Hematopoietic multipotent progenitor cell (in vitro differentiated cells): ENCODE results near the gene P2RX6. TPM values are rescaled to one million over a fixed set of nuclear protein-coding genes. Genes with fewer than 3 reads are reported as not detected.
A peak's percentile ranks its signal among the peaks of the same experiment; 100 is the strongest.

Experiments used
- DNase-seq, 3 donors: peaks; one replicate each; pipeline ENCODE4 v3.0.0-alpha.2; 2011 to 2015; ENCODE audit warnings: low read depth in 2 of 3, low spot score in 2 of 3
- total RNA-seq: library from RNA; depleted of rRNA; stranded (reverse); fragments of >200 nt; gene quantifications from one replicate; pipeline ENCODE4 v1.2.3, GENCODE V29; 2012

P2RX6 gene
- total RNA-seq, 1 donor: 0.54 TPM

GRCh38 chr22:21010426-21011113, 4.4 kb upstream of the P2RX6 start:
- DNase-seq: no peak

- DNase-seq: no peak
Observed at GRCh38 chr22:21012446-21013407, 2.2 kb upstream of the P2RX6 start.

- DNase-seq: no peak
Observed at GRCh38 chr22:21013657-21014201, 1.2 kb upstream of the P2RX6 start.

- peak; percentile 64 to 92 (median 90) for DNase-seq
Observed at GRCh38 chr22:21014202-21014725, 701 bp upstream of the P2RX6 start.

GRCh38 chr22:21015466-21016006, 571 bp downstream of the P2RX6 start:
- no peak for DNase-seq

- no peak for DNase-seq
Observed at GRCh38 chr22:21016644-21017420, 1.9 kb downstream of the P2RX6 start.

- DNase-seq: no peak
Observed at GRCh38 chr22:21018314-21018713, 3.3 kb downstream of the P2RX6 start.

GRCh38 chr22:21020802-21021429, 6.0 kb downstream of the P2RX6 start:
- peak in 1 of 3 donors; percentile 59 for DNase-seq

- no peak for DNase-seq
Observed at GRCh38 chr22:21022507-21022906, 7.5 kb downstream of the P2RX6 start.

GRCh38 chr22:21022955-21023614, 8.1 kb downstream of the P2RX6 start:
- DNase-seq: no peak

GRCh38 chr22:21025266-21025665, 10.3 kb downstream of the P2RX6 start:
- no peak for DNase-seq

- no peak for DNase-seq
Observed at GRCh38 chr22:21025763-21026755, 11.1 kb downstream of the P2RX6 start.

- DNase-seq: no peak
Observed at GRCh38 chr22:21026783-21027692, 12.1 kb downstream of the P2RX6 start.

GRCh38 chr22:21028277-21029251, 13.6 kb downstream of the P2RX6 start:
- no peak for DNase-seq

GRCh38 chr22:21029486-21030025, 14.6 kb downstream of the P2RX6 start:
- no peak for DNase-seq
